Umbilical cord (tissue), 2 donors: ENCODE data around the gene PEF1. TPM values are rescaled to one million over a fixed set of nuclear protein-coding genes. Genes with fewer than 3 reads are reported as not detected.

Experiments
- DNase-seq: peaks from one replicate; pipeline ENCODE4 v3.0.0-alpha.2; 2015; ENCODE audit warnings: low spot score
- total RNA-seq: library from RNA; depleted of rRNA; stranded (reverse); fragments of >200 nt; gene quantifications from one replicate; pipeline ENCODE4 v1.2.3, GENCODE V29; 2014; ENCODE audit warnings: low replicate concordance; ENCODE audit not compliant: insufficient read depth

PEF1 gene
- total RNA-seq, 1 donor from 2014 or later = 57.3 TPM

GRCh38 chr1:31584869-31585735, 59.6 kb downstream of the PEF1 start:
- DNase-seq = no peak

GRCh38 chr1:31583995-31584868, 60.4 kb downstream of the PEF1 start:
- peak; percentile 88 for DNase-seq

- peak; percentile 1 for DNase-seq
Measured at GRCh38 chr1:31583082-31583994, 61.3 kb downstream of the PEF1 start.

GRCh38 chr1:31581821-31582810, 62.6 kb downstream of the PEF1 start:
- peak; percentile 0 for DNase-seq

DNA sequence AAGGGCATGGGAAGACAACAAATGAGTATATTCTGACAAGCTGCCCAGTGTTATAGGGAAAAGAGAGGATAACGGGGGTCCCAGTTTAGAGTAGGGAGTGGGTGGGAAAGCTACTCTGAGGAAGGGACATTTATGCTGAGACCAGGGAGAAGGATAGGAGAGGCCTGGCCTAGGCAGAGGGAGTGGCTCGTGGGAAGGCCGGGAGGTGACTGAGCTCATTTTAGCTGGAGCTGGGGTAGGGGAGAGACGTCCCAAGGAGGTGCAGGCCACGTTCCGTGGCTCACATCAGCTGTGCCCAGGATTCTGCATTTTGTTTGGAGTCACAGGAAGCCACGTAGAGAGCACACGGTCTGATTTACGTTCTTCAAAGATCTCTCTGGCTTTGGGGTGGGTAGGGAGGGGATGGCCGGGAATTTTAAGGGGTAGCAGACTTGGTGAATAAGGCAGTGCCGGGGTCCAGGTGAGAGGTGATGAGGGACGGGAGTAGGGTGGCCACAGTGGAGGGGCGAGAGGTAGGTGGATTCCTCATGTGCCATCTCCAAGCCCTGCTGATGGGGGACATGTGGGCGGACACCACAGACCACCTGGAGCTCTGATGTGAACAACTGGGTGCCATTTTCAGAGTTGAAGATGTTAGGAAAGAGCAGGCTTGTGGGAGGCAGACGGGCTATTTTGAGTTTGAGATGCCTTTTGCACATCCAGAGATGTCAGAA, 63.6 kb downstream of the PEF1 start:
- no peak for DNase-seq

DNA sequence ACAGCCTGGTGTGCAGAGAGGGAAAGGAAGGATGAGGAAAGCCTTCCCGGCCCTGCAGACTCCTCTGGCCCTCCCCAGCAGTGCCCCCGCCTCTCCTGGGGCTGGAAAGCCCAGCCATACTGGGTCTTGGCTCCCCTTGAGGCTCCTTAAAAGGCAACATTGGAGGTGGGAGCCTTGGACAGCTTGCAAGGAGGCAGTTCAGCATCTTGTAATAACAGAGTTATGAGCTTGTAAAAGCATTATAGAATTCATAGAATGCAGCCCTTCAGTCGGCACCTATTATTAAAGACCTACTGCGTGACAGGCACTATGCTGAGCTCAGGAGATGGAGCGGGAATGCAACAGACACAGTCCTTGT, 64.2 kb downstream of the PEF1 start:
- peak; percentile 96 for DNase-seq

Other genes starting within 250 kb of the PEF1 start
- gene SERINC2, start 231.7 kb downstream of the PEF1 start, total RNA-seq = 1.7 TPM
- 371 TPM for gene TINAGL1, start 68.4 kb downstream of the PEF1 start, total RNA-seq
- 6.7 TPM for gene HCRTR1, start 27.2 kb downstream of the PEF1 start, total RNA-seq
- gene COL16A1, start 59.1 kb upstream of the PEF1 start, total RNA-seq = 570 TPM
- gene ADGRB2, start 119.5 kb upstream of the PEF1 start, total RNA-seq = 13.2 TPM
- 4.1 TPM for gene SPOCD1, start 171.1 kb upstream of the PEF1 start, total RNA-seq